Mesothelial cell of epicardium (in vitro differentiated cells): ENCODE results near the gene ZWILCH. TPM values are rescaled to one million over a fixed set of nuclear protein-coding genes. Genes with fewer than 3 reads are reported as not detected.

Experiments
- DNase-seq, 2 experiments: peaks; one replicate each; pipeline ENCODE4 v3.0.0; 2021; ENCODE audit warnings: low spot score in 2 of 2; ENCODE audit not compliant: unreplicated experiment in 2 of 2
- H3K27ac Mint-ChIP-seq: 2 replicates; pipeline ENCODE4 v1.8.0; 2021; ENCODE audit warnings: mixed read lengths
- H3K27me3 Mint-ChIP-seq: 2 replicates; pipeline ENCODE4 v1.8.0; 2021; ENCODE audit warnings: low read depth, mixed read lengths
- H3K36me3 Mint-ChIP-seq: 2 replicates; pipeline ENCODE4 v1.8.0; 2021; ENCODE audit warnings: mixed read lengths
- H3K4me1 Mint-ChIP-seq: 2 replicates; pipeline ENCODE4 v1.8.0; 2021; ENCODE audit warnings: mixed read lengths
- H3K4me3 Mint-ChIP-seq: 2 replicates; pipeline ENCODE4 v1.8.0; 2021; ENCODE audit warnings: mild to moderate bottlenecking, moderate library complexity, mixed read lengths
- H3K9me3 Mint-ChIP-seq: 2 replicates; pipeline ENCODE4 v1.8.0; 2021; ENCODE audit warnings: mixed read lengths
- total RNA-seq: library from RNA; stranded (reverse); gene quantifications from 3 replicates; pipeline ENCODE4 v1.2.1, GENCODE V29; 2021
- TF ChIP-seq, protein P1 (sequence below): fragments of 200-600 bp; sonication (generic); IDR thresholded peaks from one replicate; pipeline ENCODE4 v1.5.0; 2021; ENCODE audit warnings: antibody characterized with exemption; ENCODE audit not compliant: unreplicated experiment

The ZWILCH gene
- total RNA-seq, 1 donor from 2014 or later, result 16.5 TPM

DNA sequence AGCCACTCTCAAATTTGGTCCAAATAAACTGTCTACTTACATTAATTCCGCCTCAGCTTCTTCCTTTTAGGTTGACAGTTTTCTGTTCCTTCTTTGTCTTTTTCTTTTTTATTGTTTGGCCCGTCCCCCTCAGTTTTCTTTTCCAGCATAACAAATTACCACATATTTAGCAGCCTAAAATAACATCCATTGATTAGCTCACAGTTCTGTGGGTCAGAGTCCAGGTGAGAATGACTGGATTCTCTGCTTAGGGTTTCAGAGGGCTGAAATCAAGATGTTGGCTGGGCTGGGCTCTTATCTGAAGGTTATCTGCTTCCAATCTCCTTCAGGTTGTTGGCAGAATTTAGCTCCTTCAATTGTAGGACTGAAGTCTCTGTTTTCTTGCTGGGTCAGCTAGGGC, 85.3 kb downstream of the ZWILCH start:
- DNase-seq, result no peak
- no peaks in the 10 kb centered on the region for H3K36me3 Mint-ChIP-seq
- TF ChIP-seq, protein P1, sequence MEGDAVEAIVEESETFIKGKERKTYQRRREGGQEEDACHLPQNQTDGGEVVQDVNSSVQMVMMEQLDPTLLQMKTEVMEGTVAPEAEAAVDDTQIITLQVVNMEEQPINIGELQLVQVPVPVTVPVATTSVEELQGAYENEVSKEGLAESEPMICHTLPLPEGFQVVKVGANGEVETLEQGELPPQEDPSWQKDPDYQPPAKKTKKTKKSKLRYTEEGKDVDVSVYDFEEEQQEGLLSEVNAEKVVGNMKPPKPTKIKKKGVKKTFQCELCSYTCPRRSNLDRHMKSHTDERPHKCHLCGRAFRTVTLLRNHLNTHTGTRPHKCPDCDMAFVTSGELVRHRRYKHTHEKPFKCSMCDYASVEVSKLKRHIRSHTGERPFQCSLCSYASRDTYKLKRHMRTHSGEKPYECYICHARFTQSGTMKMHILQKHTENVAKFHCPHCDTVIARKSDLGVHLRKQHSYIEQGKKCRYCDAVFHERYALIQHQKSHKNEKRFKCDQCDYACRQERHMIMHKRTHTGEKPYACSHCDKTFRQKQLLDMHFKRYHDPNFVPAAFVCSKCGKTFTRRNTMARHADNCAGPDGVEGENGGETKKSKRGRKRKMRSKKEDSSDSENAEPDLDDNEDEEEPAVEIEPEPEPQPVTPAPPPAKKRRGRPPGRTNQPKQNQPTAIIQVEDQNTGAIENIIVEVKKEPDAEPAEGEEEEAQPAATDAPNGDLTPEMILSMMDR, result no peak
- no peaks in the 10 kb centered on the region for H3K9me3 Mint-ChIP-seq
- H3K4me1 Mint-ChIP-seq, result peaks cover 8% of the 10 kb centered on the region
- H3K27me3 Mint-ChIP-seq, result peaks cover 2% of the 10 kb centered on the region
- H3K4me3 Mint-ChIP-seq, result no peak overlapping the region
- H3K27ac Mint-ChIP-seq, result no peak overlapping the region

DNA sequence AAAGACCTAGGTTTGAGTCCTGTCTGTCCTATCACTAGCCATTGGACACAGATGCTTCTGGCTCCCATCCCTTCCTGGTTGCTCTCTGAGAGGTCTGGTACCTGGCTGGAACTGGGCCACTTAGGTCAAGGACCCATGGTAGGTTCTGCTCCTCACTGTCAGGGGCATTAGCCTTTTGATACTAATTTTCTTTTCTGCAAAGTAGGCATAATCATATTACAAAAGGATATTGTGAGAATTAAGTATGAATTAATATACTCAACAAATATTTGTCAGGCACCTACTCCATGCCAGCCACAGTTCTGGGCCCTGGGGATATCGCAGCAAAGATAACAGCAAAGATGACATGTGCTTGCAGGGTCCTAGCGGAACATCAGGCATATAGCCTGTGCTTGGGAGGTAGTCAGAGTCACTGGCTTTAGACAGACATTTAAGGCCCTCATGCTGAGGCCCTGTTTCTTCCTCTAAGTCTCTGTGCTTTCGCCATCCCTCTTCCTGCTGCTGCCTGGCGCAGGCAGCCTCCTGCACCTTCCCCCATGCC, 86.3 kb downstream of the ZWILCH start:
- Mint-ChIP-seq H3K4me3 (no peak overlapping the region), H3K4me1 (peaks cover 8% of the 10 kb centered on the region)

DNA sequence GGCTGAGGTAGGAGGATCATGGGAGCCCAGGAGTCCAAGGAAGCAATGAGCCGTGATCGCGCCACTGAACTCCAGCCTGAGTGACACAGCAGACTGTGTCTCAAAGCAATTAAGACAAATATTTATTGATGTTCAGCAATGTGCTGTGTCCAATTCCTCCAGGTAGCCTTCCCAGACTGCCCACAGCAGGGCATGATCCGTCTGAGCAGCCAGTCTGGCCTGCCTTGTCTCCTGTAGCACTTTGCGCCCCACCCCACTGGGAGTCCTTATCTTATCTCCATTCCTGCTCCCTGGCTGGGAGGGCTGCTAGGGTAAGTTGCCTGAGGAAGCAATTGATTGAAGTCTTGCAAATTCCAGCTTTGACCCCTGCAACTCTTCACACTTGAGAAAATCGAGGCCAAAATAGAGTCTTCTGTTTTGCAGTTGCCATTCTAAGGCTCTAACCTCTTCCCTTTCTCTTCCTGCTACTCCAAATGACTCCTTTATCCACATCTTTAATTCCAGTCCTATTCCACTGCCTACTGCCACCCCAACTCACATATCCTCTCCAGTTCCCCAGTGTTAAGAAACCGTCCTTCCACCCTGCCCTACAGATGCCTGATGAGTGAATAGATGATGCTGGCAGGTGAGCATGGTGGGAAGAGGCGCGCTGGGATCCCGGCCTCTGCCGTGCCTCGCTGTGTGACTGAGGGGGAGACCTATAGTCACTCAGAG, 87.5 kb downstream of the ZWILCH start:
- no peak overlapping the region for H3K4me3 Mint-ChIP-seq
- TF ChIP-seq, protein P1, result no peak
- peaks cover 8% of the 10 kb centered on the region for H3K4me1 Mint-ChIP-seq
- DNase-seq, result no peak
- H3K36me3 Mint-ChIP-seq, result no peaks in the 10 kb centered on the region
- no peaks in the 10 kb centered on the region for H3K27me3 Mint-ChIP-seq
- H3K27ac Mint-ChIP-seq, result peak overlapping the region; percentile 5
- H3K9me3 Mint-ChIP-seq, result no peaks in the 10 kb centered on the region

More for the DNA sequence above, 86.3 kb downstream of the ZWILCH start:
- Mint-ChIP-seq H3K27ac (no peak overlapping the region), H3K27me3 (no peaks in the 10 kb centered on the region), H3K9me3 (no peaks in the 10 kb centered on the region), H3K36me3 (no peaks in the 10 kb centered on the region)
- DNase-seq, result no peak
- TF ChIP-seq, protein P1, result no peak

DNA sequence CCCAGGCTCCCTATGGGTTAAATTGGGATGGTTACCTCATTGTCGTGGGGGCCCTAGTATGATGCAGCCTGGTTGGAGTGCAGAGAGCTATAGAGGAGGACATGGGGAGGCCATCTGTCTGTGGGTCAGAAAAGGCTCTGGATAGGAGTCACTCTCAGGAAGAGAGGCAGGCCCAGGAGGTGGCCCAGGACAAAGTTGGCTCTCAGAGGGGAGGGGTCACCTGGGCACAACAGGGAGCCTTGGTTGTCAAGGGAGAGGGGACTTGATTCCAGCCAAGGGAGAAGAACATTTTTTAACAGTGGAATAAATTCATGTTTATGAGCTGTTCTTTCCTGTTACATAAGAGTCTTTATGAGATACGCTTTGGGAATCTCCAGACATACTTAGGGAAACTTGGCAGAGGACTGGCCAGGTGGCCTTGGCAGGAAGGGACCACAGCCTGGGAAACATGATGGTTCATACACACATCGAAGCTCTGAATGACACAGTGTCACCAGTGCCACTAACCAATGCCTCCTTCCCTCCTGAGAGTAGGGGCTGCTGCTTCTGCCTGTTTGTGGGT, 88.2 kb downstream of the ZWILCH start:
- TF ChIP-seq, protein P1, result no peak
- H3K9me3 Mint-ChIP-seq, result no peaks in the 10 kb centered on the region
- no peaks in the 10 kb centered on the region for H3K27me3 Mint-ChIP-seq
- peak overlapping the region; percentile 36 for H3K27ac Mint-ChIP-seq
- no peak overlapping the region for H3K4me3 Mint-ChIP-seq
- peaks cover 8% of the 10 kb centered on the region for H3K4me1 Mint-ChIP-seq
- no peak for DNase-seq
- no peaks in the 10 kb centered on the region for H3K36me3 Mint-ChIP-seq

DNA sequence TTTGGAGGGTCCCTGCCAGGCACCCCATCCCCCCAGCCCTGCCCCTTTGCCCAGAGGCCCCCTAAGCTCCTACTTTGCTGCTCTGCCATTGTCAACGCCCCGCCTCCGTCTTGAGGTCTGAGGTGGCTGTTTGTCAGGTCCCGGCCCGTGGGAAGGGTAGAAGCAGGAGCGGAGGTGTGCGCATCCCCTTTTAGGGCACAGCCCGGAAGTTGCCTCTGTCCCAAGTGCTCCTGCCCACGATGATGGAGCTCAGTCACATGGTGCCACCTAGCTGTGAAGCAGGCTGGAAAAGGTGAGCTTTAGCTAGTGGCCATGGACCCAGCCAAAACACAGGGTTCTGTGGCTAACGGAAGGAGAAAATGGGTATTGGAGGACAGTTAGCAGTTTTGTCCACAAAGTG, 89.2 kb downstream of the ZWILCH start:
- no peak overlapping the region for H3K4me3 Mint-ChIP-seq
- H3K27me3 Mint-ChIP-seq, result no peaks in the 10 kb centered on the region
- H3K9me3 Mint-ChIP-seq, result no peaks in the 10 kb centered on the region
- H3K27ac Mint-ChIP-seq, result no peak overlapping the region
- H3K4me1 Mint-ChIP-seq, result peaks cover 8% of the 10 kb centered on the region
- TF ChIP-seq, protein P1, result no peak
- H3K36me3 Mint-ChIP-seq, result no peaks in the 10 kb centered on the region
- no peak for DNase-seq
